IPS DF 19.7 (cell line): Measurements from ENCODE around the gene CREBBP.
"Not testable (repeated sequence)": the region's sequence is repeated elsewhere in the genome, so short reads cannot be mapped to it uniquely, and the experiment has no call there.

Source experiments
- DNase-seq: peaks from one replicate; pipeline ENCODE4 v3.0.0-alpha.2; 2013; ENCODE audit warnings: low read depth, low spot score

Gene CREBBP

GRCh38 chr16:3715430-3715829, 165.1 kb downstream of the CREBBP start:
- no peak for DNase-seq

GRCh38 chr16:3714378-3714777, 166.1 kb downstream of the CREBBP start:
- DNase-seq = not testable (repeated sequence)

GRCh38 chr16:3713587-3714242, 166.8 kb downstream of the CREBBP start:
- no peak for DNase-seq

- DNase-seq = no peak
These were observed 167.6 kb downstream of the CREBBP start for GRCh38 chr16:3712861-3713372.

- no peak for DNase-seq
These were observed 174.1 kb downstream of the CREBBP start for GRCh38 chr16:3706253-3707012.

GRCh38 chr16:3702082-3702481, 178.4 kb downstream of the CREBBP start:
- DNase-seq = no peak

- no peak for DNase-seq
These were observed 179.0 kb downstream of the CREBBP start for GRCh38 chr16:3701531-3701930.

GRCh38 chr16:3698941-3699340, 181.6 kb downstream of the CREBBP start:
- no peak for DNase-seq

- no peak for DNase-seq
These were observed 183.9 kb downstream of the CREBBP start for GRCh38 chr16:3696425-3697218.

GRCh38 chr16:3695610-3696369, 184.7 kb downstream of the CREBBP start:
- DNase-seq = no peak

- no peak for DNase-seq
These were observed 186.5 kb downstream of the CREBBP start for GRCh38 chr16:3694051-3694450.

- DNase-seq = no peak
These were observed 188.8 kb downstream of the CREBBP start for GRCh38 chr16:3691761-3692160.

- no peak for DNase-seq
These were observed 189.4 kb downstream of the CREBBP start for GRCh38 chr16:3690980-3691720.

- DNase-seq = peak; percentile 63
These were observed 190.0 kb downstream of the CREBBP start for GRCh38 chr16:3690470-3690928.

GRCh38 chr16:3689731-3690130, 190.8 kb downstream of the CREBBP start:
- DNase-seq = no peak

- DNase-seq = no peak
These were observed 192.7 kb downstream of the CREBBP start for GRCh38 chr16:3687792-3688191.

GRCh38 chr16:3687021-3687420, 193.5 kb downstream of the CREBBP start:
- DNase-seq = no peak

- no peak for DNase-seq
These were observed 199.3 kb downstream of the CREBBP start for GRCh38 chr16:3681206-3681605.

- no peak for DNase-seq
These were observed 202.5 kb downstream of the CREBBP start for GRCh38 chr16:3677994-3678393.

GRCh38 chr16:3675601-3676130, 204.8 kb downstream of the CREBBP start:
- no peak for DNase-seq
